ENCODE results near the gene C14orf132.

The C14orf132 gene

GRCh38 chr14:96102081-96102856, 63.1 kb downstream of the C14orf132 start:
- no peak for DNase-seq

- DNase-seq, result no peak
These were observed 63.9 kb downstream of the C14orf132 start for GRCh38 chr14:96103075-96103474.

GRCh38 chr14:96103560-96104460, 64.6 kb downstream of the C14orf132 start:
- no peak for DNase-seq

GRCh38 chr14:96104469-96105057, 65.4 kb downstream of the C14orf132 start:
- no peak for DNase-seq

GRCh38 chr14:96105089-96105925, 66.1 kb downstream of the C14orf132 start:
- no peak for DNase-seq

GRCh38 chr14:96105926-96106441, 66.8 kb downstream of the C14orf132 start:
- no peak for DNase-seq

GRCh38 chr14:96106891-96107290, 67.7 kb downstream of the C14orf132 start:
- DNase-seq, result no peak

GRCh38 chr14:96108061-96108795, 69.1 kb downstream of the C14orf132 start:
- no peak for DNase-seq

GRCh38 chr14:96108911-96109310, 69.7 kb downstream of the C14orf132 start:
- no peak for DNase-seq

GRCh38 chr14:96109596-96110355, 70.6 kb downstream of the C14orf132 start:
- DNase-seq, result no peak

GRCh38 chr14:96112032-96112431, 72.9 kb downstream of the C14orf132 start:
- no peak for DNase-seq

GRCh38 chr14:96114002-96114401, 74.8 kb downstream of the C14orf132 start:
- DNase-seq, result no peak

- DNase-seq, result no peak
These were observed 78.1 kb downstream of the C14orf132 start for GRCh38 chr14:96117101-96117897.

GRCh38 chr14:96117960-96118359, 78.8 kb downstream of the C14orf132 start:
- DNase-seq, result no peak

GRCh38 chr14:96118391-96118790, 79.2 kb downstream of the C14orf132 start:
- DNase-seq, result no peak

GRCh38 chr14:96119947-96120346, 80.8 kb downstream of the C14orf132 start:
- DNase-seq, result no peak

- DNase-seq, result no peak
These were observed 81.2 kb downstream of the C14orf132 start for GRCh38 chr14:96120392-96120791.

- no peak for DNase-seq
These were observed 81.8 kb downstream of the C14orf132 start for GRCh38 chr14:96120941-96121340.

- no peak for DNase-seq
These were observed 82.7 kb downstream of the C14orf132 start for GRCh38 chr14:96121660-96122395.

Measured in CD4-positive, alpha-beta T cell treated with Interleukin-4 for 4 hours (primary cell).